Measurements from ENCODE around the gene TBXAS1.

DNA sequence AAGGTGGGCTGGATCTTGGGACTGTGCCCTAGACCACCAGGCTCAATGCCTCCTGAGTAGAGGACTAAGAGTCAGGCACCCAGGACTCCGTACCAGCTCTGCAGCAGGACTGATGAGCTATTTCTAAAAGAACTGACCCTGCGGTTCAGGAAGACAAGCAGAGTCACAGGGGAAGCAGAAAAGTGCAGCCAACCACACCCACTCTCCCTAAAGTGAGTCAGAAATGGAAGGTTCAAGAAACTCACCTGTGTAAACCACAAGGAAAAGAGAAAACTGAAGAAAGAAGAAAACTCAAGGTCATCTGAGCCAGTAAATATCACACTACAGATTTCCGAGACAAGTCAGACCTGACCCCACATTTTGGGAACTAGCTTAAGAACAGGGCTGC lies 231.2 kb downstream of the TBXAS1 start:
- TF ChIP-seq, protein P1, sequence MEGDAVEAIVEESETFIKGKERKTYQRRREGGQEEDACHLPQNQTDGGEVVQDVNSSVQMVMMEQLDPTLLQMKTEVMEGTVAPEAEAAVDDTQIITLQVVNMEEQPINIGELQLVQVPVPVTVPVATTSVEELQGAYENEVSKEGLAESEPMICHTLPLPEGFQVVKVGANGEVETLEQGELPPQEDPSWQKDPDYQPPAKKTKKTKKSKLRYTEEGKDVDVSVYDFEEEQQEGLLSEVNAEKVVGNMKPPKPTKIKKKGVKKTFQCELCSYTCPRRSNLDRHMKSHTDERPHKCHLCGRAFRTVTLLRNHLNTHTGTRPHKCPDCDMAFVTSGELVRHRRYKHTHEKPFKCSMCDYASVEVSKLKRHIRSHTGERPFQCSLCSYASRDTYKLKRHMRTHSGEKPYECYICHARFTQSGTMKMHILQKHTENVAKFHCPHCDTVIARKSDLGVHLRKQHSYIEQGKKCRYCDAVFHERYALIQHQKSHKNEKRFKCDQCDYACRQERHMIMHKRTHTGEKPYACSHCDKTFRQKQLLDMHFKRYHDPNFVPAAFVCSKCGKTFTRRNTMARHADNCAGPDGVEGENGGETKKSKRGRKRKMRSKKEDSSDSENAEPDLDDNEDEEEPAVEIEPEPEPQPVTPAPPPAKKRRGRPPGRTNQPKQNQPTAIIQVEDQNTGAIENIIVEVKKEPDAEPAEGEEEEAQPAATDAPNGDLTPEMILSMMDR (IDR thresholded peaks at IDR 0.05 in 4 of 5, conservative IDR thresholded peaks at IDR 0.05 in 1 of 5), result no peak
- no peak for TF ChIP-seq POLR2A (IDR thresholded peaks at IDR 0.05)

Measured in gastrocnemius medialis (tissue), 4 donors.